Sigmoid colon (tissue), 7 donors: ENCODE data around the gene DHRS3. TPM values are rescaled to one million over a fixed set of nuclear protein-coding genes. Genes with fewer than 3 reads are reported as not detected.

Experiments used
- DNase-seq: peaks from one replicate; pipeline ENCODE4 v3.0.0-alpha.2; 2019
- H3K27ac ChIP-seq, 4 donors: fragments of 200-600 bp; sonication (generic); one replicate each; pipeline ENCODE4 v1.5.1; 2016 to 2019; ENCODE audit warnings: mild to moderate bottlenecking in 1 of 4
- H3K27me3 ChIP-seq, 3 donors: fragments of 200-600 bp; sonication (generic); one replicate each; pipeline ENCODE4 v1.5.1; 2019; ENCODE audit warnings: mild to moderate bottlenecking in 1 of 3
- H3K36me3 ChIP-seq, 4 donors: fragments of 200-600 bp; sonication (generic); one replicate each; pipeline ENCODE4 v1.5.1; 2016 to 2019
- H3K4me1 ChIP-seq, 4 donors: fragments of 200-600 bp; sonication (generic); one replicate each; pipeline ENCODE4 v1.5.1; 2017 to 2019
- H3K4me3 ChIP-seq, 4 donors: fragments of 200-600 bp; sonication (generic); one replicate each; pipeline ENCODE4 v1.5.1; 2017 to 2019; ENCODE audit warnings: mild to moderate bottlenecking in 2 of 4, moderate library complexity in 1 of 4
- H3K9me3 ChIP-seq, 4 donors: fragments of 200-600 bp in 3 of 4; sonication (generic) in 3 of 4; one replicate each; pipeline versions ENCODE4 v1.5.1 to v1.6.1; 2013 to 2019
- EP300 ChIP-seq, 4 donors: sonication (generic); formaldehyde crosslinking; IDR thresholded peaks; one replicate each; pipeline ENCODE4 v1.6.1; 2017; ENCODE audit warnings: antibody characterized with exemption in 4 of 4
- POLR2A ChIP-seq, 2 donors: fragments of 450-650 bp; IDR thresholded peaks; one replicate each; pipeline ENCODE4 v1.6.1; 2016; ENCODE audit warnings: antibody characterized with exemption in 2 of 2, mild to moderate bottlenecking in 2 of 2, moderate library complexity in 2 of 2
- POLR2AphosphoS5 ChIP-seq, 4 donors: sonication (generic); formaldehyde crosslinking; IDR thresholded peaks; one replicate each; pipeline ENCODE4 v1.6.1; 2017; ENCODE audit warnings: antibody characterized with exemption in 4 of 4
- WGBS, 2 donors: extraction: QIAGEN DNeasy Blood & Tissue Kit; methylation state at CpG; one replicate each; pipeline ENCODE4 v1.1.7; 2013; 5-methylcytosine and 5-hydroxymethylcytosine counted together
- intact Hi-C: fragments of 100-400 bp; cut with DNase I; formaldehyde crosslinking; loops from one replicate; pipeline ENCODE4 v1.15.1; 2023
- polyA plus RNA-seq, 3 donors: library from polyadenylated mRNA; stranded (reverse); fragments of 200-250 nt; gene quantifications; one replicate each; pipeline ENCODE4 v1.2.3, GENCODE V29; 2013
- total RNA-seq, 4 donors: library from RNA; depleted of rRNA; stranded (reverse); fragments of >200 nt; gene quantifications; one replicate each; pipeline ENCODE4 v1.1.0, GENCODE V29; 2016
- TF ChIP-seq, protein P1 (sequence below), 4 experiments: fragments of 450-650 bp in 3 of 4; fragments of 200-600 bp in 1 of 4; IDR thresholded peaks; one replicate each; pipeline ENCODE4 v1.5.1; 2016 to 2019; ENCODE audit warnings: antibody characterized with exemption in 4 of 4, mild to moderate bottlenecking in 3 of 4, moderate library complexity in 2 of 4
- donor health status: healthy with polysubstance abuse.
- donor health status: Bipolar disorder and iron deficiency.
- donor health status: healthy.

The DHRS3 gene
- total and polyA plus RNA-seq, 7 donors: 34.8 to 102 (median 47.9) TPM

- no peak for TF ChIP-seq POLR2A (IDR thresholded peaks at IDR 0.05)
- TF ChIP-seq EP300 (IDR thresholded peaks at IDR 0.05): no peak
- TF ChIP-seq, protein P1, sequence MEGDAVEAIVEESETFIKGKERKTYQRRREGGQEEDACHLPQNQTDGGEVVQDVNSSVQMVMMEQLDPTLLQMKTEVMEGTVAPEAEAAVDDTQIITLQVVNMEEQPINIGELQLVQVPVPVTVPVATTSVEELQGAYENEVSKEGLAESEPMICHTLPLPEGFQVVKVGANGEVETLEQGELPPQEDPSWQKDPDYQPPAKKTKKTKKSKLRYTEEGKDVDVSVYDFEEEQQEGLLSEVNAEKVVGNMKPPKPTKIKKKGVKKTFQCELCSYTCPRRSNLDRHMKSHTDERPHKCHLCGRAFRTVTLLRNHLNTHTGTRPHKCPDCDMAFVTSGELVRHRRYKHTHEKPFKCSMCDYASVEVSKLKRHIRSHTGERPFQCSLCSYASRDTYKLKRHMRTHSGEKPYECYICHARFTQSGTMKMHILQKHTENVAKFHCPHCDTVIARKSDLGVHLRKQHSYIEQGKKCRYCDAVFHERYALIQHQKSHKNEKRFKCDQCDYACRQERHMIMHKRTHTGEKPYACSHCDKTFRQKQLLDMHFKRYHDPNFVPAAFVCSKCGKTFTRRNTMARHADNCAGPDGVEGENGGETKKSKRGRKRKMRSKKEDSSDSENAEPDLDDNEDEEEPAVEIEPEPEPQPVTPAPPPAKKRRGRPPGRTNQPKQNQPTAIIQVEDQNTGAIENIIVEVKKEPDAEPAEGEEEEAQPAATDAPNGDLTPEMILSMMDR (IDR thresholded peaks at IDR 0.05): no peak
- no peak for TF ChIP-seq POLR2AphosphoS5 (IDR thresholded peaks at IDR 0.05)
- Histone ChIP-seq H3K36me3 (no peaks in the 10 kb centered on the region), H3K27ac (peak overlapping the region; percentile 88 to 92 (median 89)), H3K4me1 (peaks cover 0 to 87% (median 82%) of the 10 kb centered on the region in 4 donors), H3K9me3 (no peaks in the 10 kb centered on the region), H3K27me3 (no peaks in the 10 kb centered on the region), H3K4me3 (no peak overlapping the region)
- intact Hi-C loops: no loop called here
- peak; percentile 65 for DNase-seq
- WGBS, 2 donors: 78 to 91% methylated on average over 27 of the region's 27 CpGs
Observed at GRCh38 chr1:12552111-12552888, 65.7 kb downstream of the DHRS3 start.

GRCh38 chr1:12551584-12551983 is 66.4 kb downstream of the DHRS3 start:
- intact Hi-C loops: no loop called here
- H3K27me3 ChIP-seq: no peaks in the 10 kb centered on the region
- no peak for DNase-seq
- H3K9me3 ChIP-seq: no peaks in the 10 kb centered on the region
- peaks cover 0 to 87% (median 80%) of the 10 kb centered on the region in 4 donors for H3K4me1 ChIP-seq
- peak overlapping the region; percentile 88 to 92 (median 89) for H3K27ac ChIP-seq
- H3K36me3 ChIP-seq: no peaks in the 10 kb centered on the region
- H3K4me3 ChIP-seq: no peak overlapping the region
- no peak for TF ChIP-seq POLR2A (IDR thresholded peaks at IDR 0.05)
- TF ChIP-seq POLR2AphosphoS5 (IDR thresholded peaks at IDR 0.05): no peak
- TF ChIP-seq, protein P1 (IDR thresholded peaks at IDR 0.05): no peak
- TF ChIP-seq EP300 (IDR thresholded peaks at IDR 0.05): no peak

DNA sequence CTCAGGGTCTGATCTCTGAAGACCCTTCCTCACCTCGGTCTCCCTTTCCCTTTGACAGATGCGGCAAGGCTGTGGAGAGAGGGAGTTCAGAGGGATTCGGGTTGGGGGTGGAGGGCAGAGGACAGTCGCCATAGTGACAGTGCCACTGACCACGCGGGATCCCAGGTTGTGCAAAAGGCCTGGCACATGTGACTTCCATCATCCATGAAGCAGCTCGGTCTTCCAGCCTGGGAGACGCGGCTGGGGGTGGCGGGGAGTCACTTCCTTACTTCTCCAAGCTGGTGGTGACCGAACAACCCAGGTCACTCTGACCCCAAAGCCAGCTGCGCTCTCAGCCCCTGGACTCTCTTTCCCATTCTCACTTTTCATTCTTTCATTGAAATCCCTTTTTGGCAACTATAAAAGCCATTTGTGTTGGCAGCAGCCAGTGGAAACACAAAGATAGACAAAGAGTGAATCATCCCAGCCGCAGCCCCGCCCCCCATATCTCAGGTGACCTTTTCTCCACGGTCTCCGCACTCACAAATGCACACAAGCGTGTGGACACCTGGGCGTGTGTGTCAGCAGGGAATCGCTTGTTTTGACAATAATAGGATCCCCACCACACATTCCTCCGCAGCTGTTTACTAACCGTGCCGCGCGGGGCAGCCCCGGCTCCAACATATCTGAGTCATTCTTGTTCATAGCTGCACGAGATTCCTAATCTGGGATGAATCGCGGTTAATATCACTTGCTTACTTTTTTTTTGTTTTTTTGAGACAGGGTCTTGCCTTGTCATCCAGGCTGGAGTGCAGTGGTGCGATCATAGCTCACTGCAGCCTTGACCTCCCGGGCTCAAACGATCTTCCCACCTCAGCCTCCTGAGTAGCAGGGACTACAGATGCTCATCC is 68.3 kb downstream of the DHRS3 start:
- DNase-seq: peak; percentile 92
- Histone ChIP-seq H3K27me3 (no peaks in the 10 kb centered on the region), H3K4me1 (peaks cover 0 to 68% (median 62%) of the 10 kb centered on the region in 4 donors), H3K36me3 (no peaks in the 10 kb centered on the region), H3K9me3 (no peaks in the 10 kb centered on the region), H3K4me3 (peak overlapping the region in 2 of 4 donors; percentile 3 to 19), H3K27ac (peak overlapping the region; percentile 79 to 92 (median 89))
- TF ChIP-seq EP300 (IDR thresholded peaks at IDR 0.05) (no peak), POLR2AphosphoS5 (IDR thresholded peaks at IDR 0.05) (peak; percentile 33 to 70 (median 46))
- intact Hi-C loops: no loop called here
- WGBS, 2 donors: 34 to 65% methylated on average over 31 of the region's 31 CpGs

GRCh38 chr1:12548973-12549459 is 69.0 kb downstream of the DHRS3 start:
- no peak overlapping the region for H3K4me3 ChIP-seq
- TF ChIP-seq EP300 (IDR thresholded peaks at IDR 0.05) (no peak), POLR2A (IDR thresholded peaks at IDR 0.05) (no peak), POLR2AphosphoS5 (IDR thresholded peaks at IDR 0.05) (peak in 2 of 4 donors; percentile 44 to 48)
- TF ChIP-seq, protein P1 (IDR thresholded peaks at IDR 0.05): no peak
- H3K27me3 ChIP-seq: no peaks in the 10 kb centered on the region
- DNase-seq: peak; percentile 90
- H3K27ac ChIP-seq: peak overlapping the region; percentile 79 to 92 (median 89)
- no peaks in the 10 kb centered on the region for H3K9me3 ChIP-seq
- H3K36me3 ChIP-seq: no peaks in the 10 kb centered on the region
- intact Hi-C loops: no loop called here
- peaks cover 0 to 64% (median 58%) of the 10 kb centered on the region in 4 donors for H3K4me1 ChIP-seq
- 54 to 71% methylated on average over 27 of the region's 27 CpGs for WGBS, 2 donors
